HL-60 (cell line): ENCODE measurements around the gene RBPJ.

ENCODE experiments used
- DNase-seq, 2 experiments: peaks; one replicate each; pipeline ENCODE4 v3.0.0-alpha.2; 2010 to 2020; ENCODE audit warnings: low read depth in 1 of 2, low spot score in 1 of 2
- H3K27ac ChIP-seq: fragments of 250-450 bp; sonication (Bioruptor Pico); replicated peaks from 2 replicates; pipeline ENCODE4 v1.5.1; 2020; ENCODE audit warnings: mild to moderate bottlenecking, moderate library complexity
- H3K27me3 ChIP-seq: fragments of 250-450 bp; sonication (Bioruptor Pico); 2 replicates; pipeline ENCODE4 v1.5.1; 2021; ENCODE audit warnings: mild to moderate bottlenecking, moderate library complexity; ENCODE audit not compliant: insufficient read depth, poor library complexity, severe bottlenecking
- H3K4me3 ChIP-seq: replicated peaks from 2 replicates; pipeline ENCODE4 v1.5.1; 2011; ENCODE audit warnings: mild to moderate bottlenecking, control low read depth, low read length; ENCODE audit not compliant: insufficient read depth
- GABPA ChIP-seq: IDR thresholded peaks from 2 replicates; pipeline ENCODE4 v1.6.1; 2012; ENCODE audit warnings: low read depth
- POLR2AphosphoS5 ChIP-seq: IDR thresholded peaks from 2 replicates; pipeline ENCODE4 v1.6.1; 2012; ENCODE audit warnings: low read depth
- SPI1 ChIP-seq: IDR thresholded peaks from 2 replicates; pipeline ENCODE4 v1.6.1; 2012; ENCODE audit warnings: low read depth, mild to moderate bottlenecking, borderline replicate concordance
- TF ChIP-seq, protein P1 (sequence below): IDR thresholded peaks from 2 replicates; pipeline ENCODE4 v1.6.1; 2012; ENCODE audit warnings: low read depth; ENCODE audit not compliant: insufficient replicate concordance
- TF ChIP-seq, protein P2 (sequence below): IDR thresholded peaks from one replicate; pipeline ENCODE4 v1.5.1; 2011; ENCODE audit warnings: low read length, control low read depth, inconsistent platforms; ENCODE audit not compliant: insufficient read depth

Gene RBPJ

DNA sequence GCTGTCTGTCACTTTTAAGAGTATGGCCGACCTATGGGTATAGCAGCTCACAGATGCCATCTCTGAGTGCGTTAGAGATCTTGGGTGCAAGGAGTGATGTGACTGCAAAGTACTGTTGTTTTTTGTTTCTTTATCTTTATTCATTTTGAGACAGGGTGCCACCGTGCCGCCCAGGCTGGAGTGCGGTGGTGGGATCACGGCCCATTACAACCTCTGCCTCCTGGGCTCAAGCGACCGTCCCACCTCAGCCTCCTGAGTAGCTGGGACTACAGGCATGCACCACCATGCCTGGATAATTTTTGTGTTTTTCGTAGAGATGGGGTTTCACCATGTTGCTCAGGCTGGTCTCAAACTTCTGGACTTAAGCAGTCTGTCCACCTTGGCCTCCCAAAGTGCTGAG is 98.0 kb downstream of the RBPJ start:
- Histone ChIP-seq H3K27me3 (no peaks in the 10 kb centered on the region), H3K27ac (no peak overlapping the region), H3K4me3 (no peak overlapping the region)
- no peak for DNase-seq
- TF ChIP-seq, protein P1, sequence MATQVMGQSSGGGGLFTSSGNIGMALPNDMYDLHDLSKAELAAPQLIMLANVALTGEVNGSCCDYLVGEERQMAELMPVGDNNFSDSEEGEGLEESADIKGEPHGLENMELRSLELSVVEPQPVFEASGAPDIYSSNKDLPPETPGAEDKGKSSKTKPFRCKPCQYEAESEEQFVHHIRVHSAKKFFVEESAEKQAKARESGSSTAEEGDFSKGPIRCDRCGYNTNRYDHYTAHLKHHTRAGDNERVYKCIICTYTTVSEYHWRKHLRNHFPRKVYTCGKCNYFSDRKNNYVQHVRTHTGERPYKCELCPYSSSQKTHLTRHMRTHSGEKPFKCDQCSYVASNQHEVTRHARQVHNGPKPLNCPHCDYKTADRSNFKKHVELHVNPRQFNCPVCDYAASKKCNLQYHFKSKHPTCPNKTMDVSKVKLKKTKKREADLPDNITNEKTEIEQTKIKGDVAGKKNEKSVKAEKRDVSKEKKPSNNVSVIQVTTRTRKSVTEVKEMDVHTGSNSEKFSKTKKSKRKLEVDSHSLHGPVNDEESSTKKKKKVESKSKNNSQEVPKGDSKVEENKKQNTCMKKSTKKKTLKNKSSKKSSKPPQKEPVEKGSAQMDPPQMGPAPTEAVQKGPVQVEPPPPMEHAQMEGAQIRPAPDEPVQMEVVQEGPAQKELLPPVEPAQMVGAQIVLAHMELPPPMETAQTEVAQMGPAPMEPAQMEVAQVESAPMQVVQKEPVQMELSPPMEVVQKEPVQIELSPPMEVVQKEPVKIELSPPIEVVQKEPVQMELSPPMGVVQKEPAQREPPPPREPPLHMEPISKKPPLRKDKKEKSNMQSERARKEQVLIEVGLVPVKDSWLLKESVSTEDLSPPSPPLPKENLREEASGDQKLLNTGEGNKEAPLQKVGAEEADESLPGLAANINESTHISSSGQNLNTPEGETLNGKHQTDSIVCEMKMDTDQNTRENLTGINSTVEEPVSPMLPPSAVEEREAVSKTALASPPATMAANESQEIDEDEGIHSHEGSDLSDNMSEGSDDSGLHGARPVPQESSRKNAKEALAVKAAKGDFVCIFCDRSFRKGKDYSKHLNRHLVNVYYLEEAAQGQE, result no peak
- TF ChIP-seq POLR2AphosphoS5 (no peak), GABPA (no peak), SPI1 (no peak)
- TF ChIP-seq, protein P2, sequence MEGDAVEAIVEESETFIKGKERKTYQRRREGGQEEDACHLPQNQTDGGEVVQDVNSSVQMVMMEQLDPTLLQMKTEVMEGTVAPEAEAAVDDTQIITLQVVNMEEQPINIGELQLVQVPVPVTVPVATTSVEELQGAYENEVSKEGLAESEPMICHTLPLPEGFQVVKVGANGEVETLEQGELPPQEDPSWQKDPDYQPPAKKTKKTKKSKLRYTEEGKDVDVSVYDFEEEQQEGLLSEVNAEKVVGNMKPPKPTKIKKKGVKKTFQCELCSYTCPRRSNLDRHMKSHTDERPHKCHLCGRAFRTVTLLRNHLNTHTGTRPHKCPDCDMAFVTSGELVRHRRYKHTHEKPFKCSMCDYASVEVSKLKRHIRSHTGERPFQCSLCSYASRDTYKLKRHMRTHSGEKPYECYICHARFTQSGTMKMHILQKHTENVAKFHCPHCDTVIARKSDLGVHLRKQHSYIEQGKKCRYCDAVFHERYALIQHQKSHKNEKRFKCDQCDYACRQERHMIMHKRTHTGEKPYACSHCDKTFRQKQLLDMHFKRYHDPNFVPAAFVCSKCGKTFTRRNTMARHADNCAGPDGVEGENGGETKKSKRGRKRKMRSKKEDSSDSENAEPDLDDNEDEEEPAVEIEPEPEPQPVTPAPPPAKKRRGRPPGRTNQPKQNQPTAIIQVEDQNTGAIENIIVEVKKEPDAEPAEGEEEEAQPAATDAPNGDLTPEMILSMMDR, result no peak

GRCh38 chr4:26420438-26420837 is 99.6 kb downstream of the RBPJ start:
- Histone ChIP-seq H3K4me3 (no peak overlapping the region), H3K27ac (no peak overlapping the region), H3K27me3 (no peaks in the 10 kb centered on the region)
- no peak for TF ChIP-seq GABPA
- no peak for TF ChIP-seq POLR2AphosphoS5
- TF ChIP-seq SPI1, result no peak
- TF ChIP-seq, protein P1, result no peak
- TF ChIP-seq, protein P2, result no peak
- DNase-seq, result no peak

GRCh38 chr4:26420913-26421312 is 100.1 kb downstream of the RBPJ start:
- no peak overlapping the region for H3K4me3 ChIP-seq
- TF ChIP-seq, protein P2, result no peak
- TF ChIP-seq POLR2AphosphoS5 (no peak), GABPA (no peak), SPI1 (no peak)
- TF ChIP-seq, protein P1, result no peak
- no peak overlapping the region for H3K27ac ChIP-seq
- no peak for DNase-seq
- no peaks in the 10 kb centered on the region for H3K27me3 ChIP-seq
